ENCODE results near the gene KRTAP3-2. TPM values are rescaled to one million over a fixed set of nuclear protein-coding genes. Genes with fewer than 3 reads are reported as not detected.

Gene KRTAP3-2
- total and polyA plus RNA-seq, 7 donors: not detected

GRCh38 chr17:40993084-40993483 lies 6.6 kb downstream of the KRTAP3-2 start:
- H3K36me3 ChIP-seq (ENCODE audit: insufficient read depth in 1 of 2, low read depth in 1 of 2): no peaks in the 10 kb centered on the region
- no peaks in the 10 kb centered on the region for H3K9me3 ChIP-seq
- H3K4me3 ChIP-seq: no peak overlapping the region
- peaks cover 0 to 4% (median 0%) of the 10 kb centered on the region in 3 donors for H3K27me3 ChIP-seq (ENCODE audit: insufficient read depth in 3 of 3, low read length in 2 of 3)
- ATAC-seq: no peak
- H3K4me1 ChIP-seq: no peaks in the 10 kb centered on the region
- no peak for TF ChIP-seq CTCF (IDR thresholded peaks at IDR 0.05)
- H3K27ac ChIP-seq: no peak overlapping the region
- DNase-seq: no peak
- intact Hi-C loops (cut with DNase I): no loop called here
- 93 to 95% (median 94%) methylated on average over 2 of the region's 2 CpGs for WGBS, 3 donors

GRCh38 chr17:40992666-40993065 lies 7.0 kb downstream of the KRTAP3-2 start:
- ATAC-seq (no peak), DNase-seq (no peak)
- TF ChIP-seq CTCF (IDR thresholded peaks at IDR 0.05): no peak
- intact Hi-C loops (cut with DNase I): no loop called here
- Histone ChIP-seq H3K4me1 (no peaks in the 10 kb centered on the region), H3K9me3 (no peaks in the 10 kb centered on the region), H3K36me3 (ENCODE audit: insufficient read depth in 1 of 2, low read depth in 1 of 2) (no peaks in the 10 kb centered on the region), H3K4me3 (no peak overlapping the region), H3K27me3 (ENCODE audit: insufficient read depth in 3 of 3, low read length in 2 of 3) (peaks cover 0 to 4% (median 0%) of the 10 kb centered on the region in 3 donors), H3K27ac (no peak overlapping the region)
- 61 to 79% (median 72%) methylated on average over 3 of the region's 3 CpGs for WGBS, 3 donors

- peaks cover 0 to 2% (median 0%) of the 10 kb centered on the region in 3 donors for H3K27me3 ChIP-seq (ENCODE audit: insufficient read depth in 3 of 3, low read length in 2 of 3)
- no peak for TF ChIP-seq CTCF (IDR thresholded peaks at IDR 0.05)
- intact Hi-C loops (cut with DNase I): no loop called here
- DNase-seq (no peak), ATAC-seq (no peak)
- no peaks in the 10 kb centered on the region for H3K36me3 ChIP-seq (ENCODE audit: insufficient read depth in 1 of 2, low read depth in 1 of 2)
- H3K9me3 ChIP-seq: no peaks in the 10 kb centered on the region
- WGBS, 3 donors: 60 to 74% (median 63%) methylated on average over 8 of the region's 8 CpGs
- H3K4me1 ChIP-seq: no peaks in the 10 kb centered on the region
- H3K4me3 ChIP-seq: no peak overlapping the region
- H3K27ac ChIP-seq: no peak overlapping the region
These were observed 12.8 kb downstream of the KRTAP3-2 start for GRCh38 chr17:40986920-40987319.

- 52 to 69% (median 60%) methylated on average over 3 of the region's 3 CpGs for WGBS, 3 donors
These were observed 15.5 kb downstream of the KRTAP3-2 start, which contains the start of gene KRT40 for GRCh38 chr17:40984226-40984625. TSS of gene KRT40 (minus strand) at chr17:40984326. CDS start at chr17:40984273, 53 bp downstream.

More at GRCh38 chr17:40984226-40984625, 15.5 kb downstream of the KRTAP3-2 start, which contains the start of gene KRT40:
- no peak for TF ChIP-seq CTCF (IDR thresholded peaks at IDR 0.05)
- DNase-seq (no peak), ATAC-seq (no peak)
- H3K27me3 ChIP-seq (ENCODE audit: insufficient read depth in 3 of 3, low read length in 2 of 3): peaks cover 0 to 2% (median 0%) of the 10 kb centered on the region in 3 donors
- H3K4me1 ChIP-seq: peaks cover 6% of the 10 kb centered on the region
- no peaks in the 10 kb centered on the region for H3K36me3 ChIP-seq (ENCODE audit: insufficient read depth in 1 of 2, low read depth in 1 of 2)
- H3K4me3 ChIP-seq: no peak within 1 kb of the TSS
- intact Hi-C loops (cut with DNase I): no loop called here
- H3K27ac ChIP-seq: no peak within 1 kb of the TSS
- H3K9me3 ChIP-seq: no peaks in the 10 kb centered on the region
